Neural cell (in vitro differentiated cells): ENCODE data around the gene SH3BGRL2. TPM values are rescaled to one million over a fixed set of nuclear protein-coding genes. Genes with fewer than 3 reads are reported as not detected.

Source experiments
- H2AFZ ChIP-seq: fragments of 200-600, 300-800 bp; sonication (generic), shearing (Covaris generic); 2 replicates; pipeline ENCODE4 v1.6.0; 2014; ENCODE audit warnings: low read depth, mild to moderate bottlenecking, antibody characterized with exemption, low read length, moderate library complexity
- H3F3A ChIP-seq: fragments of 200-600 bp; shearing (Covaris generic); 2 replicates; pipeline ENCODE4 v1.6.1; 2016; ENCODE audit warnings: mild to moderate bottlenecking, moderate library complexity, mixed read lengths, antibody characterized with exemption, low read length; ENCODE audit not compliant: insufficient read depth, poor library complexity, severe bottlenecking
- H3K27ac ChIP-seq: fragments of 200-600, 300-800 bp; sonication (generic), shearing (Covaris generic); 2 replicates; pipeline ENCODE4 v1.5.1; 2014; ENCODE audit warnings: mild to moderate bottlenecking, low read length, moderate library complexity
- H3K27me3 ChIP-seq: fragments of 300-800, 200-600 bp; sonication (generic), shearing (Covaris generic); 2 replicates; pipeline ENCODE4 v1.6.0; 2014; ENCODE audit warnings: mild to moderate bottlenecking, low read depth, low read length, moderate library complexity; ENCODE audit not compliant: insufficient read depth
- H3K36me3 ChIP-seq: fragments of 300-800, 200-600 bp; sonication (generic), shearing (Covaris generic); 2 replicates; pipeline ENCODE4 v1.5.1; 2014; ENCODE audit warnings: mild to moderate bottlenecking, antibody characterized with exemption, low read length, moderate library complexity; ENCODE audit not compliant: insufficient read depth
- H3K4me2 ChIP-seq: fragments of 300-800, 200-600 bp; sonication (generic), shearing (Covaris generic); 2 replicates; pipeline ENCODE4 v1.6.0; 2014; ENCODE audit warnings: mild to moderate bottlenecking, low read length
- H3K4me3 ChIP-seq: fragments of 300-800, 200-600 bp; sonication (generic), shearing (Covaris generic); 2 replicates; pipeline ENCODE4 v1.5.1; 2014; ENCODE audit warnings: mild to moderate bottlenecking, low read length, moderate library complexity
- H3K79me2 ChIP-seq: fragments of 200-600 bp; shearing (Covaris generic); replicated peaks from 2 replicates; pipeline ENCODE4 v1.6.0; 2014; ENCODE audit warnings: mild to moderate bottlenecking, low read length, moderate library complexity; ENCODE audit not compliant: insufficient read depth
- H3K9ac ChIP-seq: fragments of 300-800, 200-600 bp; sonication (generic), shearing (Covaris generic); 2 replicates; pipeline ENCODE4 v1.6.1; 2016; ENCODE audit warnings: mild to moderate bottlenecking, low read length, mixed read lengths
- H3K9me2 ChIP-seq: fragments of 200-600 bp; shearing (Covaris generic); 2 replicates; pipeline ENCODE4 v1.6.1; 2016; ENCODE audit warnings: mild to moderate bottlenecking, low read length, mixed read lengths; ENCODE audit not compliant: insufficient read depth
- H3K9me3 ChIP-seq: fragments of 200-600, 300-800 bp; sonication (generic), shearing (Covaris generic); 2 replicates; pipeline ENCODE4 v1.6.1; 2016; ENCODE audit warnings: mild to moderate bottlenecking, mixed run types, low read length, moderate library complexity, mixed read lengths
- H4K20me1 ChIP-seq: fragments of 200-600 bp; shearing (Covaris generic); 2 replicates; pipeline ENCODE4 v1.6.1; 2016; ENCODE audit warnings: mild to moderate bottlenecking, mixed run types; ENCODE audit not compliant: insufficient read depth
- EP300 ChIP-seq: fragments of 450-650 bp; conservative IDR thresholded peaks from 2 replicates; pipeline ENCODE4 v1.6.1; 2014; ENCODE audit warnings: antibody characterized with exemption, mild to moderate bottlenecking, moderate library complexity; ENCODE audit not compliant: poor library complexity, severe bottlenecking
- EZH2 ChIP-seq: fragments of 200-600, 300-800 bp; shearing (Covaris generic), sonication (generic); IDR thresholded peaks from 2 replicates; pipeline ENCODE4 v1.6.1; 2014; ENCODE audit warnings: antibody characterized with exemption, low read length, borderline replicate concordance, mild to moderate bottlenecking; ENCODE audit not compliant: insufficient read depth, poor library complexity, severe bottlenecking
- MXI1 ChIP-seq: fragments of 450-650 bp; conservative IDR thresholded peaks from 2 replicates; pipeline ENCODE4 v1.6.1; 2014; ENCODE audit warnings: antibody characterized with exemption, mild to moderate bottlenecking; ENCODE audit not compliant: poor library complexity, severe bottlenecking
- POLR2AphosphoS5 ChIP-seq: IDR thresholded peaks from 2 replicates; pipeline ENCODE4 v1.6.1; 2012
- RAD21 ChIP-seq: fragments of 450-650 bp; conservative IDR thresholded peaks from 2 replicates; pipeline ENCODE4 v1.6.1; 2014; ENCODE audit warnings: antibody characterized with exemption, mild to moderate bottlenecking, moderate library complexity
- SMC3 ChIP-seq: fragments of 450-650 bp; conservative IDR thresholded peaks from 2 replicates; pipeline ENCODE4 v1.6.1; 2014; ENCODE audit warnings: antibody characterized with exemption, mild to moderate bottlenecking, moderate library complexity; ENCODE audit not compliant: poor library complexity
- TAF1 ChIP-seq: IDR thresholded peaks from 2 replicates; pipeline ENCODE4 v1.6.1; 2012; ENCODE audit warnings: low read depth
- polyA plus RNA-seq: library from polyadenylated mRNA; depleted of rRNA; stranded (reverse); fragments of >200 nt; gene quantifications from 2 replicates; pipeline ENCODE4 v1.2.3, GENCODE V29; 2014
- TF ChIP-seq, protein P1 (sequence below): IDR thresholded peaks from 2 replicates; pipeline ENCODE4 v1.6.1; 2012; ENCODE audit warnings: borderline replicate concordance
- TF ChIP-seq, protein P2 (sequence below): fragments of 450-650 bp; IDR thresholded peaks from 2 replicates; pipeline ENCODE4 v1.5.1; 2014; ENCODE audit warnings: antibody characterized with exemption, mild to moderate bottlenecking, moderate library complexity; ENCODE audit not compliant: poor library complexity, severe bottlenecking

The SH3BGRL2 gene
- polyA plus RNA-seq, 1 donor from 2014 or later: 25.3 TPM

DNA sequence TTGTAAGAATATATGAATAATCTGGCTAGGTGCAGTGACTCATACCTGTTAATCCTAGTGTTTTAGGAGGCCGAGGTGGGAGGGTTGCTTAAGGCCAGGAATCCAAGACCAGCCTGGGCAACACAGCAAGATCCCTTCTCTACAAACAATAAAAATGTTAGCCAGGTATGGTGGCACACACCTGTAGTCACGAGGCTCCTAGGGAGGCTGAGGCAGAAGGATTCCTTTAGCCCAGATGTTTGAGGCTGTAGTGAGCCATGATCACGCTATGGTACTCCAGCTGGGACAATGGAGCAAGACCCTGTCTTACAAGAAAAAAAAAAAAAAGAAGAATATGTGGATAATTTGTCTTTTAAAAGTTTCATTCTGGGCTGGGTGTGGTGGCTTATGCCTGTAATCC lies 75.4 kb downstream of the SH3BGRL2 start:
- Histone ChIP-seq H3K36me3 (no peaks in the 10 kb centered on the region), H3K9me2 (no peaks in the 10 kb centered on the region), H4K20me1 (no peaks in the 10 kb centered on the region), H3K79me2 (no peaks in the 10 kb centered on the region), H3K9me3 (no peaks in the 10 kb centered on the region), H3K27me3 (no peaks in the 10 kb centered on the region), H3K4me3 (no peak overlapping the region), H3F3A (no peaks in the 10 kb centered on the region), H2AFZ (no peak overlapping the region), H3K27ac (no peak overlapping the region), H3K4me2 (no peak overlapping the region), H3K9ac (no peak overlapping the region)
- TF ChIP-seq SMC3: no peak
- TF ChIP-seq POLR2AphosphoS5: no peak
- TF ChIP-seq TAF1: no peak
- TF ChIP-seq, protein P1, sequence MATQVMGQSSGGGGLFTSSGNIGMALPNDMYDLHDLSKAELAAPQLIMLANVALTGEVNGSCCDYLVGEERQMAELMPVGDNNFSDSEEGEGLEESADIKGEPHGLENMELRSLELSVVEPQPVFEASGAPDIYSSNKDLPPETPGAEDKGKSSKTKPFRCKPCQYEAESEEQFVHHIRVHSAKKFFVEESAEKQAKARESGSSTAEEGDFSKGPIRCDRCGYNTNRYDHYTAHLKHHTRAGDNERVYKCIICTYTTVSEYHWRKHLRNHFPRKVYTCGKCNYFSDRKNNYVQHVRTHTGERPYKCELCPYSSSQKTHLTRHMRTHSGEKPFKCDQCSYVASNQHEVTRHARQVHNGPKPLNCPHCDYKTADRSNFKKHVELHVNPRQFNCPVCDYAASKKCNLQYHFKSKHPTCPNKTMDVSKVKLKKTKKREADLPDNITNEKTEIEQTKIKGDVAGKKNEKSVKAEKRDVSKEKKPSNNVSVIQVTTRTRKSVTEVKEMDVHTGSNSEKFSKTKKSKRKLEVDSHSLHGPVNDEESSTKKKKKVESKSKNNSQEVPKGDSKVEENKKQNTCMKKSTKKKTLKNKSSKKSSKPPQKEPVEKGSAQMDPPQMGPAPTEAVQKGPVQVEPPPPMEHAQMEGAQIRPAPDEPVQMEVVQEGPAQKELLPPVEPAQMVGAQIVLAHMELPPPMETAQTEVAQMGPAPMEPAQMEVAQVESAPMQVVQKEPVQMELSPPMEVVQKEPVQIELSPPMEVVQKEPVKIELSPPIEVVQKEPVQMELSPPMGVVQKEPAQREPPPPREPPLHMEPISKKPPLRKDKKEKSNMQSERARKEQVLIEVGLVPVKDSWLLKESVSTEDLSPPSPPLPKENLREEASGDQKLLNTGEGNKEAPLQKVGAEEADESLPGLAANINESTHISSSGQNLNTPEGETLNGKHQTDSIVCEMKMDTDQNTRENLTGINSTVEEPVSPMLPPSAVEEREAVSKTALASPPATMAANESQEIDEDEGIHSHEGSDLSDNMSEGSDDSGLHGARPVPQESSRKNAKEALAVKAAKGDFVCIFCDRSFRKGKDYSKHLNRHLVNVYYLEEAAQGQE: no peak
- no peak for TF ChIP-seq RAD21
- TF ChIP-seq, protein P2, sequence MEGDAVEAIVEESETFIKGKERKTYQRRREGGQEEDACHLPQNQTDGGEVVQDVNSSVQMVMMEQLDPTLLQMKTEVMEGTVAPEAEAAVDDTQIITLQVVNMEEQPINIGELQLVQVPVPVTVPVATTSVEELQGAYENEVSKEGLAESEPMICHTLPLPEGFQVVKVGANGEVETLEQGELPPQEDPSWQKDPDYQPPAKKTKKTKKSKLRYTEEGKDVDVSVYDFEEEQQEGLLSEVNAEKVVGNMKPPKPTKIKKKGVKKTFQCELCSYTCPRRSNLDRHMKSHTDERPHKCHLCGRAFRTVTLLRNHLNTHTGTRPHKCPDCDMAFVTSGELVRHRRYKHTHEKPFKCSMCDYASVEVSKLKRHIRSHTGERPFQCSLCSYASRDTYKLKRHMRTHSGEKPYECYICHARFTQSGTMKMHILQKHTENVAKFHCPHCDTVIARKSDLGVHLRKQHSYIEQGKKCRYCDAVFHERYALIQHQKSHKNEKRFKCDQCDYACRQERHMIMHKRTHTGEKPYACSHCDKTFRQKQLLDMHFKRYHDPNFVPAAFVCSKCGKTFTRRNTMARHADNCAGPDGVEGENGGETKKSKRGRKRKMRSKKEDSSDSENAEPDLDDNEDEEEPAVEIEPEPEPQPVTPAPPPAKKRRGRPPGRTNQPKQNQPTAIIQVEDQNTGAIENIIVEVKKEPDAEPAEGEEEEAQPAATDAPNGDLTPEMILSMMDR: no peak
- TF ChIP-seq MXI1: no peak
- no peak for TF ChIP-seq EP300
- TF ChIP-seq EZH2: no peak

DNA sequence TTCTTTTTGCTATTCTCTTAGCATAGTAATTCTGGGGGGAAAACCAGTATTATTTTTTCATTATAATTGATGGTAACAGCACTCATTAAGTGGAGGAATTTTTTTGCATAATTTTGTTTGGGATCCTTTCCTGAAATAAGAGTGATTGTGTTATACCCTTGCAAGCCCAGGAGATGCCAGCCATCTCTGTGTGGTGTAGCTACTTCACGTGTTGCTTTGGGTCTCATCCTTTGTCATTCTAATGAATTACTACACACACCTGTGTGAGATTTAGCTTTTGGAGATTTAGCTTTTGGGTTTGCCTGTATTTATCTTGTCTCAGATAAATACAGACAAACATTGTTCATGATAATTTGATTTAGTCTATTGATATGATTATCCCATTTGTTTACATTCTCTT lies 76.5 kb downstream of the SH3BGRL2 start:
- no peaks in the 10 kb centered on the region for H3K79me2 ChIP-seq
- no peak overlapping the region for H3K9ac ChIP-seq
- TF ChIP-seq TAF1 (no peak), POLR2AphosphoS5 (no peak)
- H3K27me3 ChIP-seq: no peaks in the 10 kb centered on the region
- H3F3A ChIP-seq: no peaks in the 10 kb centered on the region
- H3K27ac ChIP-seq: no peak overlapping the region
- no peaks in the 10 kb centered on the region for H4K20me1 ChIP-seq
- H3K9me2 ChIP-seq: no peaks in the 10 kb centered on the region
- no peak overlapping the region for H3K4me2 ChIP-seq
- H3K4me3 ChIP-seq: no peak overlapping the region
- H3K9me3 ChIP-seq: no peaks in the 10 kb centered on the region
- no peak overlapping the region for H2AFZ ChIP-seq
- no peaks in the 10 kb centered on the region for H3K36me3 ChIP-seq
